Measurements from ENCODE around the gene GPC6.

GPC6 gene

GRCh38 chr13:93736909-93737308 is 510.3 kb downstream of the GPC6 start:
- no peak for DNase-seq (ENCODE audit: low spot score)

- no peak for DNase-seq (ENCODE audit: low spot score)
These were observed 513.7 kb downstream of the GPC6 start for GRCh38 chr13:93740334-93740733.

GRCh38 chr13:93744033-93744432 is 517.4 kb downstream of the GPC6 start:
- DNase-seq (ENCODE audit: low spot score) = no peak

GRCh38 chr13:93744886-93745285 is 518.3 kb downstream of the GPC6 start:
- DNase-seq (ENCODE audit: low spot score) = no peak

GRCh38 chr13:93745884-93746283 is 519.3 kb downstream of the GPC6 start:
- no peak for DNase-seq (ENCODE audit: low spot score)

GRCh38 chr13:93746589-93746988 is 520.0 kb downstream of the GPC6 start:
- DNase-seq (ENCODE audit: low spot score) = no peak

GRCh38 chr13:93750676-93751075 is 524.1 kb downstream of the GPC6 start:
- no peak for DNase-seq (ENCODE audit: low spot score)

- no peak for DNase-seq (ENCODE audit: low spot score)
These were observed 524.5 kb downstream of the GPC6 start for GRCh38 chr13:93751117-93751516.

- no peak for DNase-seq (ENCODE audit: low spot score)
These were observed 525.9 kb downstream of the GPC6 start for GRCh38 chr13:93752541-93752940.

- no peak for DNase-seq (ENCODE audit: low spot score)
These were observed 527.0 kb downstream of the GPC6 start for GRCh38 chr13:93753639-93754038.

- no peak for DNase-seq (ENCODE audit: low spot score)
These were observed 528.7 kb downstream of the GPC6 start for GRCh38 chr13:93755341-93755740.

GRCh38 chr13:93758575-93758974 is 532.0 kb downstream of the GPC6 start:
- DNase-seq (ENCODE audit: low spot score) = peak; percentile 77

- no peak for DNase-seq (ENCODE audit: low spot score)
These were observed 536.3 kb downstream of the GPC6 start for GRCh38 chr13:93762708-93763426.

GRCh38 chr13:93765062-93765461 is 538.5 kb downstream of the GPC6 start:
- DNase-seq (ENCODE audit: low spot score) = no peak

- DNase-seq (ENCODE audit: low spot score) = no peak
These were observed 539.2 kb downstream of the GPC6 start for GRCh38 chr13:93765811-93766210.

GRCh38 chr13:93766719-93767118 is 540.1 kb downstream of the GPC6 start:
- DNase-seq (ENCODE audit: low spot score) = no peak

- DNase-seq (ENCODE audit: low spot score) = no peak
These were observed 540.7 kb downstream of the GPC6 start for GRCh38 chr13:93767180-93767916.

GRCh38 chr13:93767917-93768409 is 541.4 kb downstream of the GPC6 start:
- DNase-seq (ENCODE audit: low spot score) = no peak

- no peak for DNase-seq (ENCODE audit: low spot score)
These were observed 542.5 kb downstream of the GPC6 start for GRCh38 chr13:93769101-93769500.

GRCh38 chr13:93769607-93770006 is 543.0 kb downstream of the GPC6 start:
- no peak for DNase-seq (ENCODE audit: low spot score)

- DNase-seq (ENCODE audit: low spot score) = no peak
These were observed 544.6 kb downstream of the GPC6 start for GRCh38 chr13:93771227-93771626.

GRCh38 chr13:93771782-93772181 is 545.2 kb downstream of the GPC6 start:
- no peak for DNase-seq (ENCODE audit: low spot score)

GRCh38 chr13:93774506-93774905 is 547.9 kb downstream of the GPC6 start:
- no peak for DNase-seq (ENCODE audit: low spot score)

GRCh38 chr13:93775027-93775426 is 548.4 kb downstream of the GPC6 start:
- DNase-seq (ENCODE audit: low spot score) = no peak

Measured in kidney capillary endothelial cell (primary cell).